Measurements from ENCODE around the gene YLPM1. TPM values are rescaled to one million over a fixed set of nuclear protein-coding genes. Genes with fewer than 3 reads are reported as not detected.

YLPM1 gene, protein sequence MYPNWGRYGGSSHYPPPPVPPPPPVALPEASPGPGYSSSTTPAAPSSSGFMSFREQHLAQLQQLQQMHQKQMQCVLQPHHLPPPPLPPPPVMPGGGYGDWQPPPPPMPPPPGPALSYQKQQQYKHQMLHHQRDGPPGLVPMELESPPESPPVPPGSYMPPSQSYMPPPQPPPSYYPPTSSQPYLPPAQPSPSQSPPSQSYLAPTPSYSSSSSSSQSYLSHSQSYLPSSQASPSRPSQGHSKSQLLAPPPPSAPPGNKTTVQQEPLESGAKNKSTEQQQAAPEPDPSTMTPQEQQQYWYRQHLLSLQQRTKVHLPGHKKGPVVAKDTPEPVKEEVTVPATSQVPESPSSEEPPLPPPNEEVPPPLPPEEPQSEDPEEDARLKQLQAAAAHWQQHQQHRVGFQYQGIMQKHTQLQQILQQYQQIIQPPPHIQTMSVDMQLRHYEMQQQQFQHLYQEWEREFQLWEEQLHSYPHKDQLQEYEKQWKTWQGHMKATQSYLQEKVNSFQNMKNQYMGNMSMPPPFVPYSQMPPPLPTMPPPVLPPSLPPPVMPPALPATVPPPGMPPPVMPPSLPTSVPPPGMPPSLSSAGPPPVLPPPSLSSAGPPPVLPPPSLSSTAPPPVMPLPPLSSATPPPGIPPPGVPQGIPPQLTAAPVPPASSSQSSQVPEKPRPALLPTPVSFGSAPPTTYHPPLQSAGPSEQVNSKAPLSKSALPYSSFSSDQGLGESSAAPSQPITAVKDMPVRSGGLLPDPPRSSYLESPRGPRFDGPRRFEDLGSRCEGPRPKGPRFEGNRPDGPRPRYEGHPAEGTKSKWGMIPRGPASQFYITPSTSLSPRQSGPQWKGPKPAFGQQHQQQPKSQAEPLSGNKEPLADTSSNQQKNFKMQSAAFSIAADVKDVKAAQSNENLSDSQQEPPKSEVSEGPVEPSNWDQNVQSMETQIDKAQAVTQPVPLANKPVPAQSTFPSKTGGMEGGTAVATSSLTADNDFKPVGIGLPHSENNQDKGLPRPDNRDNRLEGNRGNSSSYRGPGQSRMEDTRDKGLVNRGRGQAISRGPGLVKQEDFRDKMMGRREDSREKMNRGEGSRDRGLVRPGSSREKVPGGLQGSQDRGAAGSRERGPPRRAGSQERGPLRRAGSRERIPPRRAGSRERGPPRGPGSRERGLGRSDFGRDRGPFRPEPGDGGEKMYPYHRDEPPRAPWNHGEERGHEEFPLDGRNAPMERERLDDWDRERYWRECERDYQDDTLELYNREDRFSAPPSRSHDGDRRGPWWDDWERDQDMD (N-terminal part only)
- total RNA-seq = 10 to 100 TPM; 59.7 to 92.7 TPM
- polyA plus RNA-seq (ENCODE audit: insufficient read length in 2 of 2) = 10 to 100 TPM; 88.0 to 99.2 TPM
- long read RNA-seq, donor 1, transcript YLPM1-204 (2 exons, 2,085 nt) = major isoform, 9 of 30 reads
- long read RNA-seq, donor 1, partial matches to known transcripts = 21 of 30 reads
- long read RNA-seq, donor 1, other reads (novel, unspliced or antisense) = 0 of 30 reads
- long read RNA-seq, donor 2, partial matches to known transcripts = 0 of 3 reads
- long read RNA-seq, donor 2, other reads (novel, unspliced or antisense) = 0 of 3 reads
- long read RNA-seq, donor 3, partial matches to known transcripts = 14 of 17 reads
- long read RNA-seq, donor 3, other reads (novel, unspliced or antisense) = 0 of 17 reads
- long read RNA-seq, donor 4, partial matches to known transcripts = 19 of 23 reads
- long read RNA-seq, donor 4, other reads (novel, unspliced or antisense) = 0 of 23 reads

DNA sequence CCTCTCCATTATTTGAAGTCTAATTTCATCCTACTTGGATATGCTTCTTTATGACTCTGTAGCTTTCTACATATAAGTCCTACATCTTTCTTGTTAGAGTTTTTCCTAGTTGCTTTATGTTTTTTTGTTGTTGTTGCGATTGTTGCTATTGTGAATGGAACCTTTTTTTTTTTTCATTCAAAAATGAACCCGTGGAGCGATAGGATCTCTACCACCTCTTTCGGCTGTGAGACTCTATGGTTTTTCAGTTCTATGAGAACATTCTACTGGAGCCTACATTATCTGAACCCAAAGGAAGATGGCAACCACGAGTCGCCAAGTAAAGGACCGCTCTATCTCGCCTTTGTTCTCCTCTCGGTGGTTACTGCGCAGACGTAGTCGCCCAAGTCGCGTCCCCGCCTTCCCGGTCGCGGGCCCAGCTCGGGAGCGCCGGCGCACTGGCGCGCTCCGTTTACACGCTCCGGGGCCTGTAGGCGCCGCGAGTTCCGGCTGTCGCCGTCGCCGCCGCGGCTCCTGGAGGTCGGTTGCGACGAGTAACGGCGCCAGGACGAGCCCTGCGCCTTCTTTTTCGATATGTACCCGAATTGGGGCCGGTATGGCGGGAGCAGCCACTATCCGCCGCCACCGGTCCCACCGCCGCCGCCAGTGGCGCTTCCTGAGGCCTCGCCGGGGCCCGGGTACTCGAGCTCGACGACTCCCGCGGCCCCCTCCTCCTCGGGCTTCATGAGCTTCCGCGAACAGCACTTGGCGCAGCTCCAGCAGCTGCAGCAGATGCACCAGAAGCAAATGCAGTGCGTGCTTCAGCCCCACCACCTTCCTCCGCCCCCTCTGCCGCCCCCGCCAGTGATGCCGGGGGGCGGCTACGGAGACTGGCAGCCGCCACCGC, at the start of gene YLPM1:
TSS of gene YLPM1 (plus strand) at position 400 of the 886 bp plus-strand sequence. CDS start at position 574, 174 bp downstream.
- peak; percentile 90 to 99 (median 94) for DNase-seq (ENCODE audit: low read depth in 4 of 6, low spot score in 6 of 6)
- Histone ChIP-seq H3K4me1 (ENCODE audit: control insufficient read depth, insufficient read depth, low read length) (no peaks in the 10 kb centered on the region), H3K9me3 (ENCODE audit: control insufficient read depth, insufficient read depth, low read length) (no peaks in the 10 kb centered on the region), H3K27ac (ENCODE audit: low read depth, low read length) (peak within 1 kb of the TSS; percentile 92), H3K36me3 (ENCODE audit: control insufficient read depth, insufficient read depth, low read length) (no peaks in the 10 kb centered on the region), H3K4me3 (ENCODE audit: low read depth, low read length) (peak within 1 kb of the TSS; percentile 90), H3K27me3 (ENCODE audit: control insufficient read depth, insufficient read depth, low read length) (peaks cover 3% of the 10 kb centered on the region)
- WGBS (ENCODE audit: insufficient coverage) = under 1% methylated on average over 75 of the region's 76 CpGs

DNA sequence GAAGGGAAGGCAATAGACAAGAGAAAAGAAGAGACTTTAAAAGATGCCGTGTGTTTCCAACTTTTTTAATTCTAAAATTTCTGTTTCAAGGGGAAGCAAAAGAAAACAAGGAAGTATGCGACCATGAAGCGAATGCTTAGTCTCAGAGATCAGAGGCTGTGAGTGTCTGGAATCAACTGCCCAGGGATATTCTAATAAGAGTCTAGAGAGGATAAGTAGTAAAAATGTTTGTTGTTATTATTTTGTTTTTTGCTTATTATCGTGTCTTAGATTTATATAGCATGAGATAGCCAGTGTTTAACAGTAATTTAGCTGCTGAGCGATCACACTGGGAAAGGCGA, 49.8 kb upstream of the YLPM1 start:
- Histone ChIP-seq H3K27ac (ENCODE audit: low read depth, low read length) (peak overlapping the region; percentile 63), H3K4me1 (ENCODE audit: control insufficient read depth, insufficient read depth, low read length) (peaks cover 10% of the 10 kb centered on the region), H3K4me3 (ENCODE audit: low read depth, low read length) (peak overlapping the region; percentile 85), H3K9me3 (ENCODE audit: control insufficient read depth, insufficient read depth, low read length) (no peaks in the 10 kb centered on the region), H3K27me3 (ENCODE audit: control insufficient read depth, insufficient read depth, low read length) (no peaks in the 10 kb centered on the region), H3K36me3 (ENCODE audit: control insufficient read depth, insufficient read depth, low read length) (peaks cover 10% of the 10 kb centered on the region)
- WGBS (ENCODE audit: insufficient coverage) = 5% methylated on average over 2 of the region's 6 CpGs
- no peak for DNase-seq (ENCODE audit: low read depth in 4 of 6, low spot score in 6 of 6)

DNA sequence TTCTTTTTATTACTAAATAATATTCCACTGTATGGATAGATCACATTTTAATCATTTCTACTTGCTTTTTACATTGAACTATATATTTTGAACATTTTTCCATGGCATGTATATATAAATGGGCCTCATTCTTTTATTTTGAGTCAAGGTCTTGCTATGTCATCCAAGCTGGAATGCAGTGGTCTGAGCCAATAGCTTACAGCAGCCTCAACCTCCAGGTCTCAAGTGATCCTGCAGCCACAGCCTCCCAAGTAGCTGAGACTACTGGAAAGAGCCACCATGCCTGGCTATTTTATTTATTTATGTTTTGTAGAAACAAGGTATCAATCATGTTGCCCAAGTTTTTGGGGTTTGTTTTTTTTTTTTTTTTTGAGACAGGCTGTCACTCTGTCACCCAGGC, 42.6 kb upstream of the YLPM1 start:
- Histone ChIP-seq H3K9me3 (ENCODE audit: control insufficient read depth, insufficient read depth, low read length) (no peaks in the 10 kb centered on the region), H3K27me3 (ENCODE audit: control insufficient read depth, insufficient read depth, low read length) (no peaks in the 10 kb centered on the region), H3K36me3 (ENCODE audit: control insufficient read depth, insufficient read depth, low read length) (peaks cover 47% of the 10 kb centered on the region), H3K4me3 (ENCODE audit: low read depth, low read length) (no peak overlapping the region), H3K4me1 (ENCODE audit: control insufficient read depth, insufficient read depth, low read length) (no peaks in the 10 kb centered on the region), H3K27ac (ENCODE audit: low read depth, low read length) (no peak overlapping the region)
- DNase-seq (ENCODE audit: low read depth in 4 of 6, low spot score in 6 of 6) = no peak

DNA sequence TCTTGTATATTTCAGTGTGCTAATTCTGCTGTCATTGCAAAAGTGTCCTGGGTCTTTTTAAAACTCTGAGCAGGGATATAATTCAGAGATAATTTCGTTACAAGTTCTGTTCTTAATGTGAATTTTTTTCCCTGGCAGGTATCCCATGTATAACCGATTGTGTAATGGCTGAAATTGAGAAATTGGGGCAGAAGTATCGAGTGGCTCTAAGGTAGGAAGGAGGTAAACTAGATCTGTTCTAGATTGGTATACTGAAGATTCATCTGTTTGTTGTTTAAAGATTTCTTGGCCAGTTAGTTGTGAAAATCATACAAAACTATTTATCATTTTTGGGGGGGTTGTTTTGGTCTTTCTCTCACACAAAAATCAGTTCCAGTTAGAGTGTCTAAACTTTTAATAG, 40.0 kb upstream of the YLPM1 start:
- Histone ChIP-seq H3K9me3 (ENCODE audit: control insufficient read depth, insufficient read depth, low read length) (no peaks in the 10 kb centered on the region), H3K27me3 (ENCODE audit: control insufficient read depth, insufficient read depth, low read length) (no peaks in the 10 kb centered on the region), H3K4me1 (ENCODE audit: control insufficient read depth, insufficient read depth, low read length) (no peaks in the 10 kb centered on the region), H3K36me3 (ENCODE audit: control insufficient read depth, insufficient read depth, low read length) (peaks cover 47% of the 10 kb centered on the region), H3K27ac (ENCODE audit: low read depth, low read length) (no peak overlapping the region), H3K4me3 (ENCODE audit: low read depth, low read length) (no peak overlapping the region)
- DNase-seq (ENCODE audit: low read depth in 4 of 6, low spot score in 6 of 6) = no peak
- 96% methylated on average over 2 of the region's 3 CpGs for WGBS (ENCODE audit: insufficient coverage)

DNA sequence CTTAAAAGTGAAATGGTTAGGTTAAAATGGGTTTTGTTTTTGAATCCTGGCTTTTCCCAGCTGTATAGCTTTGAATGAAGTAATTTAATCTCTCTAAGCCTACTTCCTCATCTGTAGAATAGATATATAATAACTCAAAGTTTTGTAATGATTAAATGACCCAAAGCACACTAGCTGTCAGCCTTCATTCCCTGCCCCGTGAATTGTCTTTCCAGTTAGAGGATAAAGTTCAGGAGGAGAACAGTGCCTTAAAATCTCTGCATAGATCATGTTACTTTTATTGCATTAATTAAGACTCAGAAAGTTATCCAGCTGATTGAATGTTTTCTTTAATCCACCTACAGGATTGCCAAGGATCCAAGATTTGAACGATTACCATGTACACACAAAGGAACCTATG, 30.7 kb upstream of the YLPM1 start:
- H3K27ac ChIP-seq (ENCODE audit: low read depth, low read length) = no peak overlapping the region
- H3K9me3 ChIP-seq (ENCODE audit: control insufficient read depth, insufficient read depth, low read length) = no peaks in the 10 kb centered on the region
- whole genome bisulfite sequencing (ENCODE audit: insufficient coverage) = no CpG with 5 or more reads among the region's 2 CpGs
- H3K4me3 ChIP-seq (ENCODE audit: low read depth, low read length) = no peak overlapping the region
- H3K27me3 ChIP-seq (ENCODE audit: control insufficient read depth, insufficient read depth, low read length) = no peaks in the 10 kb centered on the region
- H3K4me1 ChIP-seq (ENCODE audit: control insufficient read depth, insufficient read depth, low read length) = no peaks in the 10 kb centered on the region
- H3K36me3 ChIP-seq (ENCODE audit: control insufficient read depth, insufficient read depth, low read length) = peaks cover 12% of the 10 kb centered on the region
- no peak for DNase-seq (ENCODE audit: low read depth in 4 of 6, low spot score in 6 of 6)

DNA sequence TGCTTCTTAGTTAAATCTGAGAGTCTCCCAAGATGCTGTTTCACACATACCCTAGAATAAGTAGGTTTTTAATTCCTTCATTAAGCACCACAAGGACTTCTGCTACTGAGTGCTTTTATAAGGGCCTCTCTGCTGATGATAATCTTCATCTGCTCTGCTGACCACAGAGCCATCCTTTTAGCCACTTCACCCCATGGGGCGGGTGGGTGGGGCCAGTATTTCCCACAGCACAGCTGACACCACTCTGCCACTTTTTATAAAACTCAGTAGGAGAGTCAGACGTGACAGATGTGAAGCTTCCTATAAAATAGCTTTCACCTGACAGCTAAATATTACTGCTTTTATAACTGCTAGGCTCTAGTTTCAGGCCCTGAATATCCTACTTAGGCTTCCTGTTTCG, 29.9 kb upstream of the YLPM1 start:
- H3K27ac ChIP-seq (ENCODE audit: low read depth, low read length) = no peak overlapping the region
- H3K9me3 ChIP-seq (ENCODE audit: control insufficient read depth, insufficient read depth, low read length) = no peaks in the 10 kb centered on the region
- H3K36me3 ChIP-seq (ENCODE audit: control insufficient read depth, insufficient read depth, low read length) = peaks cover 15% of the 10 kb centered on the region
- DNase-seq (ENCODE audit: low read depth in 4 of 6, low spot score in 6 of 6) = no peak
- H3K4me1 ChIP-seq (ENCODE audit: control insufficient read depth, insufficient read depth, low read length) = no peaks in the 10 kb centered on the region
- WGBS (ENCODE audit: insufficient coverage) = 89% methylated on average over 3 of the region's 3 CpGs
- no peaks in the 10 kb centered on the region for H3K27me3 ChIP-seq (ENCODE audit: control insufficient read depth, insufficient read depth, low read length)
- no peak overlapping the region for H3K4me3 ChIP-seq (ENCODE audit: low read depth, low read length)

DNA sequence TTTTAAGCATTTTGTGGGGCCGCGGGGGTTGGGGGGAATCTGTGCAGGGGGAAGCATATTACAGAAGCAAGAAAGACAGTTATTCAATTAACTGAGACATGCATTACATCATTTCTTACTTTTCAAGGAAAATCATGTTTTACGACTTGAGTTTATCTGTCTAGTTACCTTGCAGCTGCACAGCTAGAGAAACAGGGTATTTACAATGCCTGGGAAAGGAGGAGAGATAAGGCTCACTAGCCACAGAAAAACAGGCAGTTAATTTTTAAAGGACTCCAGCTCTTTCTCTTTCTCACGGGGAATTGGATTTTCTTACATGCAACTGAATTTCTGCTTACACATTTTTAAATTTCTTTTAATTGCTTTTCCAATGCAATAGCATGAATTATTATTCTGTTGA, 28.0 kb upstream of the YLPM1 start:
- no peak overlapping the region for H3K4me3 ChIP-seq (ENCODE audit: low read depth, low read length)
- DNase-seq (ENCODE audit: low read depth in 4 of 6, low spot score in 6 of 6) = no peak
- H3K36me3 ChIP-seq (ENCODE audit: control insufficient read depth, insufficient read depth, low read length) = peaks cover 20% of the 10 kb centered on the region
- H3K27me3 ChIP-seq (ENCODE audit: control insufficient read depth, insufficient read depth, low read length) = no peaks in the 10 kb centered on the region
- H3K27ac ChIP-seq (ENCODE audit: low read depth, low read length) = no peak overlapping the region
- H3K4me1 ChIP-seq (ENCODE audit: control insufficient read depth, insufficient read depth, low read length) = no peaks in the 10 kb centered on the region
- no CpG with 5 or more reads among the region's 4 CpGs for WGBS (ENCODE audit: insufficient coverage)
- H3K9me3 ChIP-seq (ENCODE audit: control insufficient read depth, insufficient read depth, low read length) = no peaks in the 10 kb centered on the region

DNA sequence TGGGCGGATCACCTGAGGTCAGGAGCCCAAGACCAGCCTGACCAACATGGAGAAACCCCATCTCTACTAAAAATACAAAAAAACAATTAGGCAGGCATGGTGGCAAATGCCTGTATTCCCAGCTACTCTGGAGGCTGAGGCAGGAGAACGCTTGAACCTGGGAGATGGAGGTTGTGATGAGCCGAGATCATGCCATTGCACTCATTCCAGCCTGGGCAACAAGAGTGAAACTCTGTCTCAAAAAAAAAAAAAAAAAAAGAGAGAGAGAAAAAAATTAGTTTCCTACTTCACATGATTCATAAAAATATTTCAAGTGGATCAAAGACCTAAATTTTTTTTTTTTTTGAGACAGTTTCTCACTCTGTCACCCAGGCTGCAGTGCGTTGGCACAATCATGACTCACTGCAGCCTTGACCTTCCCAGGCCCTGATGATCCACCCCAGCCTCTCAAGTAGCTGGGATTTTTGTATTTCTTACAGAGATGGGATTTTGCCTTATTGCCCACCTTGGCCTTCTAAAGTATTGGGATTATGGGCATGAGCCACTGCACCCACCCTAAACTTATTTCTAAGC, 25.3 kb upstream of the YLPM1 start:
- no peak for DNase-seq (ENCODE audit: low read depth in 4 of 6, low spot score in 6 of 6)
- Histone ChIP-seq H3K4me3 (ENCODE audit: low read depth, low read length) (no peak overlapping the region), H3K9me3 (ENCODE audit: control insufficient read depth, insufficient read depth, low read length) (no peaks in the 10 kb centered on the region), H3K4me1 (ENCODE audit: control insufficient read depth, insufficient read depth, low read length) (no peaks in the 10 kb centered on the region), H3K27me3 (ENCODE audit: control insufficient read depth, insufficient read depth, low read length) (no peaks in the 10 kb centered on the region), H3K27ac (ENCODE audit: low read depth, low read length) (no peak overlapping the region), H3K36me3 (ENCODE audit: control insufficient read depth, insufficient read depth, low read length) (peaks cover 17% of the 10 kb centered on the region)
- 100% methylated on average over 2 of the region's 4 CpGs for WGBS (ENCODE audit: insufficient coverage)
